ENCODE data around the gene MAML3.

MAML3 gene

DNA sequence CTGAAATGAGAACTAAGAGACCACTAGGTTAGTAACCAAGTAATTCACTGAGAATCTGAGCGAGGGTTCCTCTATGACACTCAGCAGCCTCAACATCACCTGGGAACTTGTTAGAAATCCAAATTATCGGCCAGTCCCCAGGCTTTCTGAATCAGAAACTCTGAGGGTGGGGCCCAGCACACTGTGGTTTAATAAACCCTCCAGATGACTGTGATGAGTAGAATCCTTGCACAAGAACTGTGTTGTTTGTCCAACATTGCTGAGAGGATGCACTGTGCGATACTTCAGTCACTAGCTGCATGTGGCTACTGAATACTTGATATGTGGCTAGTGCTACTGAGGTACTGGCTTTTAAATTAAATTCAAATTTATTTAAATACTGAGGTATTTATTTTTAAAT, 243.9 kb downstream of the MAML3 start:
- TF ChIP-seq CTCF (IDR thresholded peaks at IDR 0.05; ENCODE audit: low read length, missing control alignments) = no peak
- DNase-seq (ENCODE audit: low read depth) = no peak

GRCh38 chr4:139908636-139909437, 245.1 kb downstream of the MAML3 start:
- H3K4me3 ChIP-seq (replicated peaks; ENCODE audit: low read depth, low read length) = no peak overlapping the region
- no peak for TF ChIP-seq CTCF (IDR thresholded peaks at IDR 0.05; ENCODE audit: low read length, missing control alignments)
- DNase-seq (ENCODE audit: low read depth) = no peak

More for the DNA sequence above, 243.9 kb downstream of the MAML3 start:
- no peak overlapping the region for H3K4me3 ChIP-seq (replicated peaks; ENCODE audit: low read depth, low read length)

GRCh38 chr4:139907001-139907809, 246.8 kb downstream of the MAML3 start:
- no peak for TF ChIP-seq CTCF (IDR thresholded peaks at IDR 0.05; ENCODE audit: low read length, missing control alignments)
- no peak overlapping the region for H3K4me3 ChIP-seq (replicated peaks; ENCODE audit: low read depth, low read length)
- no peak for DNase-seq (ENCODE audit: low read depth)

DNA sequence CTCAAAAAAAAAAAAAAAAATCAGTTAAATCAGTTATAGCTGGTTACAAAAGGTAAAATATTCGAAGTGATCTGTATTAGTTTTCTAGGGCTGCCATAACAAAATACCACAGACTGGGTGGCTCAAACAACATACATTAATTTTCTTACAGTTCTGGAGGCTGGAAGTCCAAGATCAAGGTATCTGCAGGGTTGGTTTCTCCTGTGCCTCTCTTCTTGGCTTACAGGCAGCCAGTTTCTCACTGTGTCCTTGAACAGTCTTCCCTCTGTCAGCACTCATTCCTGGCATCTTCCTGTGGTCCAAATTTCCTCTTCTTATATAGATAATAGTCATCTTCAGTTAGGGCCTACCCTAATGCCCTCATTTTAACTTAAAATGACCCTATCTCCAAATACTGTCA, 248.5 kb downstream of the MAML3 start:
- no peak for DNase-seq (ENCODE audit: low read depth)
- TF ChIP-seq CTCF (IDR thresholded peaks at IDR 0.05; ENCODE audit: low read length, missing control alignments) = no peak
- no peak overlapping the region for H3K4me3 ChIP-seq (replicated peaks; ENCODE audit: low read depth, low read length)

DNA sequence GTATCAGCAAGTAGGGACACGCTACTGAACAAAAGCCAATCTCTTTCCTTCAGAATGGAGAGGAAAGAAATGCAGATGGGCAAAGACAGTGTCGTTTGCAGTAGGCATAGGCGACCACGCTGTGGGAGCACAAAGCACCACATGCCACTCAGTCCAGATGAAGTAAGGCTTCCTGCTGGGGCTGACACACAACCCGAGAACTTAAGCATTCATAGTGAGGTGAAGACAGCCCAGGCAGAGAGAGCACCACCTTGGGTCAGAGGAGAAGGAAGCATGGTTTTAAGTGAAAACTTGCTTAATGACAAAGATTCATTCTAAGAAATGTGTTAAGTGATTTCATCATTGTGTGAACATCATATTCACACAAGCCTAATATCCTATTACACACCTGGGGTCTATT, 249.6 kb downstream of the MAML3 start:
- no peak for TF ChIP-seq CTCF (IDR thresholded peaks at IDR 0.05; ENCODE audit: low read length, missing control alignments)
- H3K4me3 ChIP-seq (replicated peaks; ENCODE audit: low read depth, low read length) = no peak overlapping the region
- no peak for DNase-seq (ENCODE audit: low read depth)

DNA sequence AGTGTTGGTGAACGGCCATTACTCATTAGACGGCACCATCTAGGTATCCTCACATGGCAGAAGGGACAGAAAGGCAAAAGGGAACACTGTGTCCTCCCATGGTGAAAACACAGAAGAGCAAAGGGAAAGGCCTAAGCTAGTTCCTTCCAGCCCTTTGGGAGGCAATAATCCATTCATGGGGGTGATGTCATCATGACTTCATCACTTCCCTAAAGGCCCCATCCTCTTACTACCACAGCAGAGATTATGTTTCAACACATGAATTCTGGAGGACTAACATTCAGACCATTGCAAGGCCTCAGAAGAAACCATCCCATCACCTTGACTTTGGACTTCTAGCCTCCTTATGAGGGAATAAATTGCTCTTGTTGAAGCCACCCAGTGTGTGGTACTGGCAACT, 250.1 kb downstream of the MAML3 start:
- no peak for TF ChIP-seq CTCF (IDR thresholded peaks at IDR 0.05; ENCODE audit: low read length, missing control alignments)
- DNase-seq (ENCODE audit: low read depth) = no peak
- H3K4me3 ChIP-seq (replicated peaks; ENCODE audit: low read depth, low read length) = no peak overlapping the region
